Right lobe of liver (tissue), 6 donors: ENCODE data around the gene FAM221A. TPM values are rescaled to one million over a fixed set of nuclear protein-coding genes. Genes with fewer than 3 reads are reported as not detected.

Experiments
- ATAC-seq, 4 donors: fragments of 200-7000 bp; cut with Tn5 transposase; one replicate each; pipeline ENCODE4 v1.9.1; 2020; ENCODE audit warnings: mild to moderate bottlenecking in 4 of 4, moderate library complexity in 4 of 4
- DNase-seq, 3 donors: peaks; one replicate each; pipeline ENCODE4 v3.0.0-alpha.2; 2020
- H3K27ac ChIP-seq, 3 donors: fragments of 200-600 bp; one replicate each; pipeline ENCODE4 v1.8.0; 2022
- H3K27me3 ChIP-seq, 2 donors: fragments of 200-600 bp; one replicate each; pipeline ENCODE4 v1.8.0; 2022
- H3K36me3 ChIP-seq, 4 donors: fragments of 200-600 bp; sonication (generic) in 1 of 4; one replicate each; pipeline versions ENCODE4 v1.5.1 to v1.8.0; 2017 to 2022; ENCODE audit warnings: control low read depth in 1 of 4
- H3K4me1 ChIP-seq, 4 donors: fragments of 200-600 bp; sonication (generic) in 1 of 4; one replicate each; pipeline versions ENCODE4 v1.5.1 to v1.8.0; 2017 to 2022; ENCODE audit warnings: control low read depth in 1 of 4
- H3K4me3 ChIP-seq, 3 donors: fragments of 200-600 bp; one replicate each; pipeline ENCODE4 v1.8.0; 2022
- H3K9me3 ChIP-seq, 4 donors: fragments of 200-600 bp; sonication (generic) in 1 of 4; one replicate each; pipeline versions ENCODE4 v1.5.1 to v1.8.0; 2017 to 2022; ENCODE audit warnings: control low read depth in 1 of 4
- POLR2A ChIP-seq: fragments of 450-650 bp; IDR thresholded peaks from one replicate; pipeline ENCODE4 v1.6.1; 2017; ENCODE audit warnings: antibody characterized with exemption, mild to moderate bottlenecking
- WGBS: methylation state at CpG from one replicate; pipeline ENCODE4 v1.1.6; 2018; ENCODE audit warnings: low coverage, low lambda C conversion rate; ENCODE audit not compliant: insufficient coverage; ENCODE audit errors: missing lambda C conversion rate; 5-methylcytosine and 5-hydroxymethylcytosine counted together
- intact Hi-C, 2 donors: fragments of 100-400 bp; cut with DNase I; formaldehyde crosslinking; loops; one replicate each; pipeline versions ENCODE4 v1.11.2 to v1.14.1; 2022
- total RNA-seq, 6 experiments: library from RNA; depleted of rRNA in 2 of 6; stranded (reverse); fragments of >200 nt in 2 of 6; fragmentation: NEBNext Ultra II Directional in 3 of 6; extraction: Animal tissue kit (Norgen Biotek cat#: 25700) in 3 of 6; gene quantifications; one replicate each; pipeline versions ENCODE4 v1.1.0 to v1.2.4, GENCODE V29; 2016 to 2023
- TF ChIP-seq, protein P1 (sequence below), 4 donors: fragments of 200-600 bp in 3 of 4; fragments of 450-650 bp in 1 of 4; IDR thresholded peaks; one replicate each; pipeline versions ENCODE4 v1.5.1 to v1.8.0; 2016 to 2022; ENCODE audit warnings: antibody characterized with exemption in 4 of 4, mild to moderate bottlenecking in 2 of 4
- donor health status: DM: no; HTN: yes; CAD: no.
- donor health status: DM: no; HTN: no; CAD: no.
- donor health status: DM: no; HTN: no; CAD: no.
- donor health status: DM: no; HTN: yes; CAD: no.
- donor health status: DM: no; HTN: yes; CAD: no.

The FAM221A gene
- total RNA-seq, 6 experiments from 2014 or later, result 4.0 to 5.8 (median 4.8) TPM

DNA sequence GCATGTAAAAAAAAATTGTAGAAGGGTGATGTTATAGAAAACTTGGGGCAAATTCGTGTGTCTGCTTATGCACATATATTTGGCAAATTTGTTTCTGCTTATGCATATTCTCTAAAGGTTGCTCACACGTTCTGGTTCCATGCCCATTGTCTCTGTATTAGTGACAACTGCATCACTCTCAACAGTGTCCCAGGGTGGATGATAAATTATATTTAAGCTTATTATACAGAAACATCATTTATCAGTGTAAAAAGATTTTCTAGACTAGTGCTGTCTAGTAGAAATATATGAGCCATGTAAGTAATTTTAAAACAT lies 34.1 kb downstream of the FAM221A start:
- no peak for DNase-seq

GRCh38 chr7:23714579-23714978 lies 34.6 kb downstream of the FAM221A start:
- 83% methylated on average over 1 of the region's 1 CpG for WGBS
- TF ChIP-seq, protein P1, sequence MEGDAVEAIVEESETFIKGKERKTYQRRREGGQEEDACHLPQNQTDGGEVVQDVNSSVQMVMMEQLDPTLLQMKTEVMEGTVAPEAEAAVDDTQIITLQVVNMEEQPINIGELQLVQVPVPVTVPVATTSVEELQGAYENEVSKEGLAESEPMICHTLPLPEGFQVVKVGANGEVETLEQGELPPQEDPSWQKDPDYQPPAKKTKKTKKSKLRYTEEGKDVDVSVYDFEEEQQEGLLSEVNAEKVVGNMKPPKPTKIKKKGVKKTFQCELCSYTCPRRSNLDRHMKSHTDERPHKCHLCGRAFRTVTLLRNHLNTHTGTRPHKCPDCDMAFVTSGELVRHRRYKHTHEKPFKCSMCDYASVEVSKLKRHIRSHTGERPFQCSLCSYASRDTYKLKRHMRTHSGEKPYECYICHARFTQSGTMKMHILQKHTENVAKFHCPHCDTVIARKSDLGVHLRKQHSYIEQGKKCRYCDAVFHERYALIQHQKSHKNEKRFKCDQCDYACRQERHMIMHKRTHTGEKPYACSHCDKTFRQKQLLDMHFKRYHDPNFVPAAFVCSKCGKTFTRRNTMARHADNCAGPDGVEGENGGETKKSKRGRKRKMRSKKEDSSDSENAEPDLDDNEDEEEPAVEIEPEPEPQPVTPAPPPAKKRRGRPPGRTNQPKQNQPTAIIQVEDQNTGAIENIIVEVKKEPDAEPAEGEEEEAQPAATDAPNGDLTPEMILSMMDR (IDR thresholded peaks at IDR 0.05), result no peak
- no peak for TF ChIP-seq POLR2A
- Histone ChIP-seq H3K9me3 (no peaks in the 10 kb centered on the region), H3K36me3 (no peaks in the 10 kb centered on the region), H3K4me3 (no peak overlapping the region), H3K4me1 (no peaks in the 10 kb centered on the region), H3K27me3 (no peaks in the 10 kb centered on the region), H3K27ac (no peak overlapping the region)
- no peak for DNase-seq
- intact Hi-C loops, result no loop called here
- no peak for ATAC-seq

More for the DNA sequence above, 34.1 kb downstream of the FAM221A start:
- no peaks in the 10 kb centered on the region for H3K36me3 ChIP-seq
- ATAC-seq, result no peak
- H3K27me3 ChIP-seq, result no peaks in the 10 kb centered on the region
- intact Hi-C loops, result no loop called here
- WGBS, result 37% methylated on average over 2 of the region's 2 CpGs
- H3K4me1 ChIP-seq, result no peaks in the 10 kb centered on the region
- H3K4me3 ChIP-seq, result no peak overlapping the region
- H3K9me3 ChIP-seq, result no peaks in the 10 kb centered on the region
- no peak overlapping the region for H3K27ac ChIP-seq
- TF ChIP-seq, protein P1 (IDR thresholded peaks at IDR 0.05), result no peak
- TF ChIP-seq POLR2A, result no peak

DNA sequence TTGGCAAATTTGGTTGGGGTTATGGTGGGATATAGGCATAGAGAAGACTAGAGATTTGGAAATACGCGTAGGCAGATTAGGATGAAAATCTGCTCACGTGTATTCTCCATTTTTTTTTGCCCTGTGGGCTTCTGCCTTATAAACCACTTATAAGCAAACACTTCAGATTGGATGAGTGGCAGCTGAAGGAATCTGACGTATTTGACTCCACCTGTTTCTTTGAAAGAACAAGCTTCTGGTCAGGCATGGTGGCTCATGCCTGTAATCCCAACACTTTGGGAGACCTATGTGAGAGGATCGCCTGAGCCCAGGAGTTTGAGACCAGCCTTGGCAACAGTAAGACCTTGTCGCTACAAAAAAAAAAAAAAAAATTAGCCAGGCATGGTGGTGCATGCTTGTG lies 35.1 kb downstream of the FAM221A start:
- intact Hi-C loops, result no loop called here
- Histone ChIP-seq H3K4me3 (no peak overlapping the region), H3K27me3 (no peaks in the 10 kb centered on the region), H3K9me3 (no peaks in the 10 kb centered on the region), H3K27ac (no peak overlapping the region), H3K4me1 (no peaks in the 10 kb centered on the region), H3K36me3 (no peaks in the 10 kb centered on the region)
- no peak for ATAC-seq
- TF ChIP-seq, protein P1 (IDR thresholded peaks at IDR 0.05), result no peak
- TF ChIP-seq POLR2A, result no peak
- no peak for DNase-seq
- 68% methylated on average over 6 of the region's 6 CpGs for WGBS

DNA sequence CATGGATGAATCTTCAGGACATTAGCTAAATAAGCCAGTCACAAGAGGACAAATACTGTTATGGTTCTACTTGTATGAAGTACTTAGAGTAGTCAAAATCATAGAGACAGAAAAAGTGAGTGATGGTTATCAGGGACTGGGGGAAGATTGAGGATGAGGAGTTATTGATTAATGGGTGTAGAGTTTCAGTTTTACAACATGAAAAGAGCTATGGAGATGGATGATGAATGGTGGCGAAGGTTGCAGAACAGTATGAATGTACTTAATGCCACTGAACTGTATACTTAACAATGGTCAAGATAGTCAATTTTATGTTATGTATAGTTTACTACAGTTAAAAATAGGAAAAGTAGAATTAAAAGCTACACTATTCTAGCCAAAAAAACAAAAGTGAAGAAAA lies 37.8 kb downstream of the FAM221A start:
- intact Hi-C loops, result no loop called here

More for the DNA sequence above, 37.8 kb downstream of the FAM221A start:
- Histone ChIP-seq H3K27ac (no peak overlapping the region), H3K36me3 (no peaks in the 10 kb centered on the region), H3K4me1 (no peaks in the 10 kb centered on the region), H3K27me3 (no peaks in the 10 kb centered on the region), H3K4me3 (no peak overlapping the region), H3K9me3 (no peaks in the 10 kb centered on the region)
- WGBS, result 88% methylated on average over 1 of the region's 1 CpG
- DNase-seq (no peak), ATAC-seq (no peak)
- TF ChIP-seq, protein P1 (IDR thresholded peaks at IDR 0.05), result no peak
- no peak for TF ChIP-seq POLR2A
